HCT116 (cell line): ENCODE data around the gene CLSTN1. TPM values are rescaled to one million over a fixed set of nuclear protein-coding genes. Genes with fewer than 3 reads are reported as not detected.
"Not testable (repeated sequence)": the region's sequence is repeated elsewhere in the genome, so short reads cannot be mapped to it uniquely, and the experiment has no call there.

ENCODE experiments used
- ATAC-seq: fragments of 200-7000 bp; cut with Tn5 transposase; 2 replicates; pipeline ENCODE4 v1.9.1; 2020; ENCODE audit warnings: mild to moderate bottlenecking, moderate library complexity
- BruUV-seq: library from RNA; stranded (reverse); fragments of 400-500 nt; replicated peaks from 2 replicates; lab custom pipeline; 2021; lab: Mats Ljungman, UMichigan
- CTCF ChIA-PET: fragments of 300-600 bp; sonication (Branson Sonifier 250); formaldehyde crosslinking; loops from one replicate; lab custom pipeline; 2021; ENCODE audit warnings: antibody characterized with exemption; lab: Charles Lee
- POLR2A ChIA-PET: fragments of 300-600, 350-600 bp; sonication (Branson Sonifier 250); formaldehyde crosslinking; loops from one replicate; lab custom pipeline; 2021; ENCODE audit warnings: antibody characterized with exemption; lab: Charles Lee
- RAD21 ChIA-PET, 2 experiments: fragments of 300-600 bp; sonication (Branson Sonifier 250); formaldehyde crosslinking; loops; one replicate each; lab custom pipeline; 2023; ENCODE audit warnings: low total read pairs in 2 of 2; ENCODE audit not compliant: uncharacterized antibody in 2 of 2, unreplicated experiment in 2 of 2, low non-redundant PET in 1 of 2; lab: Charles Lee
- DNase-seq: peaks from one replicate; pipeline ENCODE4 v3.0.0-alpha.2; 2010; ENCODE audit warnings: low read depth, low spot score
- H2AFZ ChIP-seq: fragments of 200-600 bp; shearing (Covaris generic), sonication (generic); 2 replicates; pipeline ENCODE4 v1.6.1; 2017; ENCODE audit warnings: low read depth, mixed run types, mixed read lengths, antibody characterized with exemption, low read length; ENCODE audit not compliant: poor library complexity, severe bottlenecking
- H3K27ac ChIP-seq: 2 replicates; pipeline ENCODE4 v1.5.1; 2012; ENCODE audit warnings: low read depth, low read length
- H3K27me3 ChIP-seq: fragments of 200-600 bp; sonication (generic); 2 replicates; pipeline ENCODE4 v1.6.1; 2016; ENCODE audit warnings: mixed run types, low read length, mixed read lengths; ENCODE audit not compliant: insufficient read depth
- H3K36me3 ChIP-seq, 2 experiments: fragments of 200-500 bp in 1 of 2; fragments of 200-600 bp in 1 of 2; sonication (Bioruptor generic) in 1 of 2; sonication (generic) in 1 of 2; 2 replicates each; pipeline versions ENCODE4 v1.5.1 to v1.6.1; 2014 to 2016; ENCODE audit warnings: low read length in 2 of 2, inconsistent platforms in 1 of 2, mixed read lengths in 1 of 2, mixed run types in 1 of 2; ENCODE audit not compliant: insufficient read depth in 2 of 2, control insufficient read depth in 1 of 2
- H3K4me1 ChIP-seq, 2 experiments: fragments of 200-600 bp in 1 of 2; sonication (generic) in 1 of 2; 2 replicates each; pipeline versions ENCODE4 v1.5.1 to v1.6.1; 2012 to 2017; ENCODE audit warnings: low read length in 2 of 2, inconsistent platforms in 1 of 2, mild to moderate bottlenecking in 1 of 2, mixed read lengths in 1 of 2, mixed run types in 1 of 2, moderate library complexity in 1 of 2; ENCODE audit not compliant: insufficient read depth in 2 of 2, control insufficient read depth in 1 of 2
- H3K4me2 ChIP-seq: fragments of 200-600 bp; sonication (generic); 2 replicates; pipeline ENCODE4 v1.6.1; 2017; ENCODE audit warnings: mixed run types, low read length, mixed read lengths
- H3K4me3 ChIP-seq, 2 experiments: fragments of 200-600 bp in 1 of 2; sonication (generic) in 1 of 2; replicated peaks in 1 of 2; 2 replicates each; pipeline ENCODE4 v1.5.1; 2011 to 2016; ENCODE audit warnings: low read length in 2 of 2, control low read depth in 1 of 2, low read depth in 1 of 2, mild to moderate bottlenecking in 1 of 2, mixed read lengths in 1 of 2, mixed run types in 1 of 2
- H3K79me2 ChIP-seq: fragments of 200-600 bp; sonication (generic); 2 replicates; pipeline ENCODE4 v1.6.1; 2017; ENCODE audit warnings: mild to moderate bottlenecking, mixed run types, low read length, moderate library complexity, mixed read lengths; ENCODE audit not compliant: insufficient read depth
- H3K9ac ChIP-seq: fragments of 200-600 bp; sonication (generic); 2 replicates; pipeline ENCODE4 v1.6.1; 2016; ENCODE audit warnings: low read length, mixed read lengths
- H3K9me2 ChIP-seq: fragments of 200-600 bp; sonication (generic), shearing (Covaris generic); 2 replicates; pipeline ENCODE4 v1.6.1; 2017; ENCODE audit warnings: mixed run types, mild to moderate bottlenecking, moderate library complexity; ENCODE audit not compliant: insufficient read depth
- H3K9me3 ChIP-seq, 2 experiments: fragments of 200-500 bp in 1 of 2; fragments of 200-600 bp in 1 of 2; sonication (Bioruptor generic) in 1 of 2; sonication (generic) in 1 of 2; 2 replicates each; pipeline ENCODE4 v1.6.1; 2014 to 2017; ENCODE audit warnings: low read length in 2 of 2, mixed read lengths in 2 of 2, inconsistent platforms in 1 of 2, low read depth in 1 of 2, mild to moderate bottlenecking in 1 of 2, mixed run types in 1 of 2, moderate library complexity in 1 of 2; ENCODE audit not compliant: control insufficient read depth in 1 of 2, insufficient read depth in 1 of 2
- H4K20me1 ChIP-seq: fragments of 200-600 bp; sonication (generic), shearing (Covaris generic); 2 replicates; pipeline ENCODE4 v1.6.1; 2017; ENCODE audit warnings: mixed run types, mild to moderate bottlenecking, moderate library complexity; ENCODE audit not compliant: insufficient read depth
- CBX3 ChIP-seq: IDR thresholded peaks from 2 replicates; pipeline ENCODE4 v1.6.1; 2012; ENCODE audit warnings: low read depth
- CEBPB ChIP-seq: IDR thresholded peaks from 2 replicates; pipeline ENCODE4 v1.6.1; 2012; ENCODE audit warnings: low read depth
- ELF1 ChIP-seq: IDR thresholded peaks from 2 replicates; pipeline ENCODE4 v1.6.1; 2012; ENCODE audit warnings: low read depth, borderline replicate concordance
- EZH2 ChIP-seq: fragments of 200-600 bp; sonication (generic); IDR thresholded peaks from 2 replicates; pipeline ENCODE4 v1.6.1; 2017; ENCODE audit warnings: antibody characterized with exemption, mixed run types
- EZH2phosphoT487 ChIP-seq: fragments of 200-600 bp; IDR thresholded peaks from 2 replicates; pipeline ENCODE4 v1.6.1; 2018; ENCODE audit warnings: antibody characterized with exemption, borderline replicate concordance
- FOSL1 ChIP-seq: IDR thresholded peaks from 2 replicates; pipeline ENCODE4 v1.6.1; 2012; ENCODE audit warnings: low read depth
- JUND ChIP-seq: IDR thresholded peaks from 2 replicates; pipeline ENCODE4 v1.6.1; 2012
- POLR2A ChIP-seq: IDR thresholded peaks from 2 replicates; pipeline ENCODE4 v1.7.0; 2011; ENCODE audit warnings: borderline replicate concordance; ENCODE audit not compliant: insufficient read depth, insufficient read length; ENCODE audit errors: extremely low read depth
- SIN3A ChIP-seq: IDR thresholded peaks from 2 replicates; pipeline ENCODE4 v1.6.1; 2012; ENCODE audit warnings: low read depth
- SP1 ChIP-seq: IDR thresholded peaks from 2 replicates; pipeline ENCODE4 v1.6.1; 2012; ENCODE audit warnings: low read depth
- TCF7L2 ChIP-seq: IDR thresholded peaks from 2 replicates; pipeline ENCODE4 v1.7.0; 2011; ENCODE audit warnings: borderline replicate concordance, inconsistent platforms; ENCODE audit not compliant: insufficient read depth, insufficient read length; ENCODE audit errors: extremely low read depth
- YY1 ChIP-seq: IDR thresholded peaks from 2 replicates; pipeline ENCODE4 v1.6.1; 2011; ENCODE audit warnings: low read length, low read depth, moderate library complexity, mild to moderate bottlenecking; ENCODE audit not compliant: insufficient replicate concordance; ENCODE audit errors: extremely low read depth
- intact Hi-C: fragments of 100-400 bp; cut with micrococcal nuclease; formaldehyde crosslinking; loops from 2 replicates; pipeline ENCODE4 v1.10.0; 2022
- total RNA-seq: library from RNA; stranded (reverse); gene quantifications from one replicate; pipeline ENCODE4 v1.2.1, GENCODE V29; 2021; ENCODE audit not compliant: unreplicated experiment
- TF ChIP-seq, protein P1 (sequence below): IDR thresholded peaks from 2 replicates; pipeline ENCODE4 v1.6.1; 2011; ENCODE audit warnings: mild to moderate bottlenecking, low read length, moderate library complexity; ENCODE audit not compliant: insufficient replicate concordance; ENCODE audit errors: extremely low read depth
- TF ChIP-seq, protein P2 (sequence below), 3 experiments: fragments of 200-600 bp in 1 of 3; sonication (generic) in 1 of 3; IDR thresholded peaks in 2 of 3; conservative IDR thresholded peaks in 1 of 3; 2 replicates each; pipeline ENCODE4 v1.5.1; 2012 to 2017; ENCODE audit warnings: low read depth in 2 of 3, low read length in 2 of 3, antibody characterized with exemption in 1 of 3, borderline replicate concordance in 1 of 3, control low read depth in 1 of 3, mild to moderate bottlenecking in 1 of 3, mixed read lengths in 1 of 3, mixed run types in 1 of 3, moderate library complexity in 1 of 3; ENCODE audit not compliant: insufficient read depth in 1 of 3
- TF ChIP-seq, protein P3 (sequence below): IDR thresholded peaks from 2 replicates; pipeline ENCODE4 v1.6.1; 2012

CLSTN1 gene
- total RNA-seq, 1 experiment from 2014 or later = 113 TPM

DNA sequence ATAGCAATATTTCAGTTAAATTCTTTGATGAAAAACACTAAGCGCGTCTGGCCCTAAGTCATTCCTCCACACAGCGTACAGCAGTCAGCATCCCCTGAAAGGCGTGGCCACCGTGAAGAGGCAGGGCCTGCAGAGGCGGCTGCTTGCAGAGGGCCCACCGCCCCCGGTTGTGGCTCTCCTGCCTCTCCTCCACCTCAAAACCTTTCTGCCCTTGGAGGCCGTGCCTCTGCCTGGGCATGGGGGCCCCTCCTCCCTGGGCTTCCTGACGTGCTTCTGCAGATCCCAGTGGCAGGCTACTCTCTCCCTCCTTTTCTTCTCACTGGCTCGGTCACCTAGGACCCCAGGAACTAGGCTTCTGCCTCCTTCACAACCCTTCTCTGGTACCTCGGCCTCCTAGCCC lies 16.2 kb downstream of the CLSTN1 start:
- Histone ChIP-seq H3K27ac (no peak overlapping the region), H2AFZ (no peak overlapping the region), H3K9me3 (no peaks in the 10 kb centered on the region), H3K4me1 (peaks cover 4 to 5% of the 10 kb centered on the region in 2 experiments; a peak in 3 of 4 replicates), H3K9me2 (no peaks in the 10 kb centered on the region), H3K9ac (no peak overlapping the region), H3K4me3 (no peak overlapping the region), H3K36me3 (no peaks in the 10 kb centered on the region), H3K79me2 (peaks cover 90% of the 10 kb centered on the region), H4K20me1 (no peaks in the 10 kb centered on the region; the same call in 1 of the 2 replicates), H3K27me3 (no peaks in the 10 kb centered on the region), H3K4me2 (no peak overlapping the region)
- intact Hi-C loops = no loop called here
- TF ChIP-seq SP1 (no peak), SIN3A (no peak), ELF1 (no peak), EZH2phosphoT487 (no peak), YY1 (no peak), TCF7L2 (no peak), CBX3 (no peak), POLR2A (no peak), CEBPB (no peak), FOSL1 (no peak), EZH2 (no peak), JUND (no peak)
- TF ChIP-seq, protein P1, sequence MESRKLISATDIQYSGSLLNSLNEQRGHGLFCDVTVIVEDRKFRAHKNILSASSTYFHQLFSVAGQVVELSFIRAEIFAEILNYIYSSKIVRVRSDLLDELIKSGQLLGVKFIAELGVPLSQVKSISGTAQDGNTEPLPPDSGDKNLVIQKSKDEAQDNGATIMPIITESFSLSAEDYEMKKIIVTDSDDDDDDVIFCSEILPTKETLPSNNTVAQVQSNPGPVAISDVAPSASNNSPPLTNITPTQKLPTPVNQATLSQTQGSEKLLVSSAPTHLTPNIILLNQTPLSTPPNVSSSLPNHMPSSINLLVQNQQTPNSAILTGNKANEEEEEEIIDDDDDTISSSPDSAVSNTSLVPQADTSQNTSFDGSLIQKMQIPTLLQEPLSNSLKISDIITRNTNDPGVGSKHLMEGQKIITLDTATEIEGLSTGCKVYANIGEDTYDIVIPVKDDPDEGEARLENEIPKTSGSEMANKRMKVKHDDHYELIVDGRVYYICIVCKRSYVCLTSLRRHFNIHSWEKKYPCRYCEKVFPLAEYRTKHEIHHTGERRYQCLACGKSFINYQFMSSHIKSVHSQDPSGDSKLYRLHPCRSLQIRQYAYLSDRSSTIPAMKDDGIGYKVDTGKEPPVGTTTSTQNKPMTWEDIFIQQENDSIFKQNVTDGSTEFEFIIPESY = no peak
- TF ChIP-seq, protein P2, sequence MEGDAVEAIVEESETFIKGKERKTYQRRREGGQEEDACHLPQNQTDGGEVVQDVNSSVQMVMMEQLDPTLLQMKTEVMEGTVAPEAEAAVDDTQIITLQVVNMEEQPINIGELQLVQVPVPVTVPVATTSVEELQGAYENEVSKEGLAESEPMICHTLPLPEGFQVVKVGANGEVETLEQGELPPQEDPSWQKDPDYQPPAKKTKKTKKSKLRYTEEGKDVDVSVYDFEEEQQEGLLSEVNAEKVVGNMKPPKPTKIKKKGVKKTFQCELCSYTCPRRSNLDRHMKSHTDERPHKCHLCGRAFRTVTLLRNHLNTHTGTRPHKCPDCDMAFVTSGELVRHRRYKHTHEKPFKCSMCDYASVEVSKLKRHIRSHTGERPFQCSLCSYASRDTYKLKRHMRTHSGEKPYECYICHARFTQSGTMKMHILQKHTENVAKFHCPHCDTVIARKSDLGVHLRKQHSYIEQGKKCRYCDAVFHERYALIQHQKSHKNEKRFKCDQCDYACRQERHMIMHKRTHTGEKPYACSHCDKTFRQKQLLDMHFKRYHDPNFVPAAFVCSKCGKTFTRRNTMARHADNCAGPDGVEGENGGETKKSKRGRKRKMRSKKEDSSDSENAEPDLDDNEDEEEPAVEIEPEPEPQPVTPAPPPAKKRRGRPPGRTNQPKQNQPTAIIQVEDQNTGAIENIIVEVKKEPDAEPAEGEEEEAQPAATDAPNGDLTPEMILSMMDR (IDR thresholded peaks at IDR 0.05 in 2 of 3, conservative IDR thresholded peaks at IDR 0.05 in 1 of 3; ENCODE audit: borderline replicate concordance in 1 of 3, insufficient read depth in 1 of 3, low read depth in 2 of 3, low read length in 2 of 3) = no peak
- TF ChIP-seq, protein P3, sequence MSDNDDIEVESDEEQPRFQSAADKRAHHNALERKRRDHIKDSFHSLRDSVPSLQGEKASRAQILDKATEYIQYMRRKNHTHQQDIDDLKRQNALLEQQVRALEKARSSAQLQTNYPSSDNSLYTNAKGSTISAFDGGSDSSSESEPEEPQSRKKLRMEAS = no peak
- CTCF ChIA-PET = interaction anchor here (0.8 kb wide), 1 partner anchor 12 kb away, joined by 3 read pairs; no protein-coding TSS in a partner anchor
- RAD21 ChIA-PET = no interaction called here
- ATAC-seq (no peak), DNase-seq (no peak)
- BruUV-seq = no TSS peak
- POLR2A ChIA-PET = no interaction called here

DNA sequence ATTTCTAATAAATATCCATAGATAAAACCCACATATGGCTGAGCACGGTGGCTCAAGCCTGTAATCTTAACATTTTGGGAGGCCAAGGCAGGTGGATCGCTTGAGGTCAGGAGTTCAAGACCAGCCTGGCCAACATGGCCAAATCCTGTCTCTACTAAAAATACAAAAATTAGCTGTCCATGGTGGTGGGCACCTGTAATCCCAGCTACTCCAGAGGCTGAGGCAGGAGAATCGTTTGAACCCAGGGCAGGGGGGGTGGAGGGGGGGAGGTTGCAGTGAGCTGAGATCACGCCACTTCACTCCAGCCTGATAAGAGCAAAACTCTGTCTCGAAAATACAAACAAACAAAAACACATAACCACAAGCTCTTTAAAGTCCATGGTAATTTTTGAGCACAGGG lies 17.8 kb downstream of the CLSTN1 start:
- H3K36me3 ChIP-seq, H2AFZ ChIP-seq, ATAC-seq, intact Hi-C loops, H3K9me3 ChIP-seq, H3K4me2 ChIP-seq, H3K27me3 ChIP-seq, CTCF ChIA-PET, H3K9me2 ChIP-seq, POLR2A ChIA-PET, H4K20me1 ChIP-seq, H3K9ac ChIP-seq, RAD21 ChIA-PET, H3K4me3 ChIP-seq, H3K27ac ChIP-seq, H3K4me1 ChIP-seq, DNase-seq, BruUV-seq: not testable (repeated sequence)
- H3K79me2 ChIP-seq = peaks cover 93% of the 10 kb centered on the region
